Fibroblast of skin of abdomen (primary cell): ENCODE measurements around the gene TBC1D26.
A peak's percentile ranks its signal among the peaks of the same experiment; 100 is the strongest.
"Not testable (repeated sequence)": the region's sequence is repeated elsewhere in the genome, so short reads cannot be mapped to it uniquely, and the experiment has no call there.

Source experiments
- DNase-seq: peaks from one replicate; pipeline ENCODE4 v3.0.0-alpha.2; 2013

Gene TBC1D26

GRCh38 chr17:15744074-15744676 lies 12.1 kb downstream of the TBC1D26 start:
- no peak for DNase-seq

DNA sequence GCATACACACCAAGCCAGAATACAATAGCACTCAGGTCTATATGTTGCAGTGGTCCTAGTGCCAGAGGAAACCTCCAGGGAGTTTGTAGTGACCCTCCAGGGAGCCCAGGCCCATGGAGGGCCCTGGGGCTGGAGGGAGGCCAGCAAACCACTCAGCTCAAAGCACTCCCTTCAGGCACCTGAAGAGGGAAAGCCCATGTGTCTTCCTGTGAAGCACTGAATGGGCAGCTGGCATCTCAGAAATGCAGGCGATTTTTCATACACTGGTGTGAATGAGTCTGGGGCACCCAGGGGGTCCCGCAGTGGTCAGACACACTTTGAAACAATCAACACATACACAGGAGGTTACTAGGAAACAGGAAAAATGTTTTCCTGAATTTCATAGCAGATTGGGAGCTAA lies 12.8 kb downstream of the TBC1D26 start:
- no peak for DNase-seq

- DNase-seq = not testable (repeated sequence)
Observed at GRCh38 chr17:15749403-15749802, 17.3 kb downstream of the TBC1D26 start.

- DNase-seq = not testable (repeated sequence)
Observed at GRCh38 chr17:15768865-15769533, 36.9 kb downstream of the TBC1D26 start.

DNA sequence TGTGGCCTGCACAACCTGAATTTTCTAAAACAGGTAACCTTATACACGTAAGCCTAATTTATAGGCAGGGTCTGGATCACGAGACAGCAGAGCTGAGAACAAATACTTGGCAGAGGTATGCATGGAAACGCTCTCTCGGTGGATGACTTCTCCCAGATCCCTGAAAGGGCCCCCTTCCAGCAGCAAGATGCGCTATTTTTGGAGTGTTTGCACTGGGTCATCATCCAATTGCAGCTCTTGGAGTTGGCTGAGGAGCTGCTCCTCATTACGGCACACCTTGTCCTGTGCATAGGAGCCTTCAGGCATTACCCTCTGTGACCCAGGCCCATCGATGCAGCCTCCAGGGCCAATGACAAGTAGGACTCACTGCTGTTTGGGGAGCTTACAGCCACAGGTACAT lies 38.6 kb downstream of the TBC1D26 start:
- DNase-seq = not testable (repeated sequence)

DNA sequence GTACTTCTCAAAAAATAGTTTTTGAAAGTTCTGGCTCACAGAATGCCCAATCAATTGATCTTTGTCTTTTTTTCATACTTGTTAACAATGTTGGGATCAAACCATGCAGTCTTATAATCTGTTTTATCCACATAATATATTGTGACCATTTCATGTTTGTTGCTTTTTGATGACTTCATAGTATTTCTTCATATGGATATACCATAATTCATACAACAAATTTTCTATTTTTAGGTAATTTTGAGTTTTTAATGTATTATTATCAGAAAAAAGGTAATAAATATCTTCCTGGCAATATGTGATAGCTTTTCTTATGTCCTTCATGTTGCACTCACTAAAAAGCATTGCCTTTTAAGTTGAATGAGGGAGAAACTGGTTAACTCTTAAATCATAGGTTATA lies 44.8 kb downstream of the TBC1D26 start:
- DNase-seq = no peak

GRCh38 chr17:15777297-15777696 lies 45.2 kb downstream of the TBC1D26 start:
- DNase-seq = no peak

GRCh38 chr17:15777717-15778116 lies 45.6 kb downstream of the TBC1D26 start:
- DNase-seq = no peak

- no peak for DNase-seq
Observed at GRCh38 chr17:15779119-15779518, 47.0 kb downstream of the TBC1D26 start.

- DNase-seq = no peak
Observed at GRCh38 chr17:15780188-15780587, 48.1 kb downstream of the TBC1D26 start.

DNA sequence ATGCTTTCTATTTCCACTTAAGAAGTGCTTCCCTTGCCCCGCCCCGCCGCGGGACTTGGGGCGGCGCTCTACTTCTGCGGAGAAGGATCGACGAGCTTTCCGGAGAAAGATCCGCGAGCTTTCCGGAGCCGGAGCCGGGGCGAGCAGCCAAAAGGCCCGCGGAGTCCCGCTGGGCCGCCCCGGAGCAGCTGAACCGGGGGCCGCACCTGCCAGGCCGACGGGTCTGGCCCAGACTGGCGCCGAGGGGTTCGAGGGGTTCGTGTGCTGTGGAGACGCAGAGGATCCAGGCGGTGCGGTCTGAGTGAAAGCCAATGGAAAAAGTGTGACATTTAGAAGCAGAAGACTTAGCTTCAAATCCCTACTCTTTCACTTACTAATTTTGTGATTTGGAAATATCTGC lies 50.8 kb downstream of the TBC1D26 start:
- DNase-seq = peak; percentile 26

- no peak for DNase-seq
Observed at GRCh38 chr17:15783461-15783860, 51.4 kb downstream of the TBC1D26 start.

DNA sequence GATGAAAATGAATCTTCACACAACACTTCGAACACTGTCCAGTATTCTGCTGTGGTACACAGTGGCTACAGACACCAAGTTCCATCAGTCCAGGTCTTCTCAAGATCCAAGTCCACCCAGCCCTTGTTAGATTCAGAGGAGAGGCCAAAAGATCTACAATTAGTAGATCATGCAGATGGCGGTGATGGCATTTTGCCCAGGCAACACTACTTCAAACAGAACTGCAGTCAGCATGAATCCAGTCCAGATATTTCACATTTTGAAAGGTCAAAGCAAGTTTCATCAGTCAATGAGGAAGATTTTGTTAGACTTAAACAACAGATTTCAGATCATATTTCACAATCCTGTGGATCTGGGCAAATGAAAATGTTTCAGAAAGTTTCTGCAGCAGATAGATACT lies 52.3 kb downstream of the TBC1D26 start:
- peak; percentile 48 for DNase-seq

DNA sequence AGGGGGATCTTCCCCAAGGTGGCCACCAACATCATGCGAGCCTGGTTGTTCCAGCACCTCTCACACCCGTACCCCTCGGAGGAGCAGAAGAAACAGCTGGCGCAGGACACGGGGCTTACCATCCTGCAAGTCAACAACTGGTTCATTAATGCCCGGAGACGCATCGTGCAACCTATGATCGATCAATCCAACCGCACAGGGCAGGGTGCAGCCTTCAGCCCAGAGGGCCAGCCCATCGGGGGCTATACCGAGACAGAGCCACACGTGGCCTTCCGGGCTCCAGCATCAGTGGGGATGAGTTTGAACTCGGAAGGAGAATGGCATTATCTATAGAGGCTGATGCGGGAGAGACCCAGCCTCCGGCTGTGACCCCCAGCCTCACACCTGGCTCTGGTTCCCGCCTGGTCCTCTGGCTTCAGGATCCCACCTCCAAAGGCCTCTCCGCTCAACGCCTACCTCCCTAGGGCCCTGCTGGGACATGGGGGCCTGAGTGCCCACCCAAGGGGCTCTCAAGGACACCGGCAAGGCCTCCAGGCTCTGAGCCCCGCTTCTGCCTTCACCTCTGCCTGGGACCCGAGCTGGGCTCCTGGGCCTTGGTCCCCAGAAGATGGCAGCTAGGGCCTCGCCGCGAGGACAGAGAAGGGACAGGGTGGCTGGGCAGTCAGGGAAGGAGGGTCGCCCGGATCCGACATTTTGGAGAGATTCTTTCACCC lies 55.4 kb downstream of the TBC1D26 start:
- DNase-seq = not testable (repeated sequence)

DNA sequence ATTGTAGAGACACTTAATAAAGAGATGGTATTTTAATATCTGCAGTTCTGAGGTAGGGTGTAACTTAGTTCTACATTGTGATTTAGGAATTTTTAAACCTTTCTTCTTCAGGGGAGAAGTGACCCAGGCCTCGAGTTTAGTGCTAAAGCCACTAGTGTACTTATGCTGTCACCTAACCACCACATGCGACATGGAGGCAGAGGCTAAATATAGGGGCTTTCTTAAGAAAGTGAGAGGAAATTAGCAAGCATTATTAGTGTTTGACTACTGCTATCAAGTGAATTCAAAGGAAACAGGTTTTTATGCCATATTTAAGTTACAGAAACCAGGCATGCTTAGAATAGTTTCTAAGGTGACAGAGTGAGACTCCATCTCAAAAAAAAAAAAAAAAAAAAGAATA lies 56.3 kb downstream of the TBC1D26 start:
- DNase-seq = not testable (repeated sequence)
